GM12864 (cell line): ENCODE results near the gene VTI1A.

Source experiments
- DNase-seq: peaks from one replicate; pipeline ENCODE4 v3.0.0-alpha.2; 2011; ENCODE audit warnings: low read depth
- H3K4me3 ChIP-seq: 2 replicates; pipeline ENCODE4 v1.5.1; 2011; ENCODE audit warnings: mild to moderate bottlenecking, low read depth, low read length, control low read depth
- TF ChIP-seq, protein P1 (sequence below): IDR thresholded peaks from 2 replicates; pipeline ENCODE4 v1.5.1; 2011; ENCODE audit warnings: low read depth, mild to moderate bottlenecking, moderate library complexity, low read length, control low read depth, inconsistent platforms; ENCODE audit errors: missing control alignments

VTI1A gene

DNA sequence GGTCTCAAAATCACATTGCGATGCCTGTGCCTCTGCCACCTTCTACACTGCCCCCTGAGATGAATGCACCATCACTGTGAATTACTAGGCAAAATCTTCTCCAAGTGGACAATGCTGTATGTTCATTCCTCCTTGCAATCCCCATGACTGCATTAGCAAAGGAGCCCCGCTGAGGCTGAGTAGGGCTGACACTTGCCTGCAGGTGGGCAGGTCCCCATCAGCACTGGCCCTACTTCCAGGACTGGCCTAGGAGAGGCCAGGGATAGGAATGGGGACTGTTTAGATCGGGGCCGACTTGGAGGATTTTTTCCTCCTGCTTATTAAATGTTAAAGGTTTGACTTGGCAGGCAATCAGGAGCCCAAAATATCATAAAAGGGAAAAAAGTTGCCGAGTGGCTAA, 376.0 kb downstream of the VTI1A start:
- TF ChIP-seq, protein P1, sequence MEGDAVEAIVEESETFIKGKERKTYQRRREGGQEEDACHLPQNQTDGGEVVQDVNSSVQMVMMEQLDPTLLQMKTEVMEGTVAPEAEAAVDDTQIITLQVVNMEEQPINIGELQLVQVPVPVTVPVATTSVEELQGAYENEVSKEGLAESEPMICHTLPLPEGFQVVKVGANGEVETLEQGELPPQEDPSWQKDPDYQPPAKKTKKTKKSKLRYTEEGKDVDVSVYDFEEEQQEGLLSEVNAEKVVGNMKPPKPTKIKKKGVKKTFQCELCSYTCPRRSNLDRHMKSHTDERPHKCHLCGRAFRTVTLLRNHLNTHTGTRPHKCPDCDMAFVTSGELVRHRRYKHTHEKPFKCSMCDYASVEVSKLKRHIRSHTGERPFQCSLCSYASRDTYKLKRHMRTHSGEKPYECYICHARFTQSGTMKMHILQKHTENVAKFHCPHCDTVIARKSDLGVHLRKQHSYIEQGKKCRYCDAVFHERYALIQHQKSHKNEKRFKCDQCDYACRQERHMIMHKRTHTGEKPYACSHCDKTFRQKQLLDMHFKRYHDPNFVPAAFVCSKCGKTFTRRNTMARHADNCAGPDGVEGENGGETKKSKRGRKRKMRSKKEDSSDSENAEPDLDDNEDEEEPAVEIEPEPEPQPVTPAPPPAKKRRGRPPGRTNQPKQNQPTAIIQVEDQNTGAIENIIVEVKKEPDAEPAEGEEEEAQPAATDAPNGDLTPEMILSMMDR: no peak
- no peak for DNase-seq
- H3K4me3 ChIP-seq: no peak overlapping the region

DNA sequence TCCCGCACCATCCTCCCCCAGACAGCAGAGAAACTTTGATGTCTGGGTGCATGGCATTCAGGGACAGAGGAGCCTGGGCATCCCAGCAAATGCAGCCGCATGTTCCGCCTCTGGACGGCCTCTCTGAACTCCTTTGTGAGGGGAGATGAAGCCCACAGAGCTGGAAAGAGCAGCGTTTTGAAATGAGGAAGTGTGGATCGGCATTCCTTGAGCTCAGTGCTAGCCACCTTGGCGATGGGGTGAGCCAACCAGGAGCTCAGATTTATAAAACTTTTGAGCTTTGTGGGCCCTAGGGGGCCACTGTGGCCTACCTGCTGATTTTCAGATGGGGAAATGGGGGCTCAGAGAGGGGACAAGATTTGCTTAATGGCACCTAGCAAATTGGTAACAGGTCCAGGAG, 376.6 kb downstream of the VTI1A start:
- no peak for DNase-seq
- H3K4me3 ChIP-seq: no peak overlapping the region
- TF ChIP-seq, protein P1: no peak

DNA sequence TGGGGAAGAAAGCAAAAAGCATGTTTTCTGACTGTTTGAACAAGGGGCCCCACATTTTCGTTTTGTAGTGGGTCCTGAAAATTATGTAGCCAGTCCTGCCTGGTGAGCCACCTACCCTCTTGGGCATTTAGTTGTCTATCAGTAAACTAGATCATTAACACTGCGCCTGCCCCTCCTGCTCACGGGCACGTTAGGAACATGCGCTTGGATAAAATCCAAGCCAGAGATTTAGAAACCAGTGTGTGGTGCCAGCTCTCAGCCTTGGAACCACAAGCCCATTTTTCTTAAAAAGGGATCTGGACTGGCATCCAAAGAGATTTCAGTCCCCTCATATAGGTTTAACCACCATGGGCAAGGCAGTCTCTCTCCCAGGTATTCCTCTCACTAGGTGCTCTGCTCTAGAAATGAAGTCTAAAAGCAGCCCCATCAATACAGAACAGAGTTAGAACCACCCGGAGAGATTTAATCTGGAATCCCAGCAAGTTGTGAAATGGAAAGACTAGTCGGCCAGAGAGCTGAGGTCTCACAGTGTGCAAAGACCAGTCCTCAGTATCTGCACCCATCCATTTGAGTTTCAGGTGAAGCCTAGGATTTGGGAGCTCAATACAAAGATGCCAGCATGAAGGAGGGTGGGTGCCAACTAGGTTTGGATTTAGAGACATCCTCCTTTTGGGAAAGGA, 379.1 kb downstream of the VTI1A start:
- TF ChIP-seq, protein P1: no peak
- DNase-seq: no peak
- H3K4me3 ChIP-seq: no peak overlapping the region

DNA sequence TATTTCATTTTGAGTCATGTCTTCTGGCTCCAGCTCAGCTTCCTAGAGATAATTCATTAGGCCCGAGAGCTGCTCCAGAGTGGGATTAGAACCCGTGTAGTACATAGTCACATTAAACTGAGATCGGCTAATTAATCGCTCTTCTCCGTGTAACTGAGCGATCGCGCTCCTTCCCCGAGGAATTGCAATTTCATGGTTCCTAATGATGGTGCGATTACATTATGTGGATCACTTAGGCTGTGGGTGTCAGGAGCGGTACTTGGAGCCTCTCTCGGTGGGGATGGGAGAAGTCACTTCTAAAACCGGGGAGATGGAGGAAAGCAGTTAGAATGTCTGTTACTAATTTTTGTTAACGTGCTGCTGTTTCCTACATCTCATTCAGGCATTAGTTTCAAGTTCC, 380.1 kb downstream of the VTI1A start:
- no peak for DNase-seq
- TF ChIP-seq, protein P1: no peak
- H3K4me3 ChIP-seq: no peak overlapping the region

DNA sequence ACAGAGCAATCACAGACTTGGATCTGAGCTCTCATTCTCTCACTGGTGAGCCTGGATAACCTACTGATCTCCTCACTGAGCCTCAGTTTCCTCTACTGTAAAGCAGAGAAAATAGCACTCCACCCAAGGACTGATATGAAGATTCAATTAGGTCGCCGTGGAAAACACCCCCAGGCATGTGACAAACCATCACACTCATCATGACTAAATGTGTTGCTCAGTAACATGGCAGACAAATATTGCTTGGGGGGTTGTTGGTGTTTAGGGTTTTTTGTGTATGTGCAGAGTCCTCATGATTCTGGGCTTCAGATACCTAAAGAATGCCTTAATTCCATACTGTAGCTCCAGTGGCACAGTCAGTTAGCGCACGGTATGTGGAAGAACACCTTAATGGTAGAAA, 380.9 kb downstream of the VTI1A start:
- H3K4me3 ChIP-seq: no peak overlapping the region
- TF ChIP-seq, protein P1: no peak

DNA sequence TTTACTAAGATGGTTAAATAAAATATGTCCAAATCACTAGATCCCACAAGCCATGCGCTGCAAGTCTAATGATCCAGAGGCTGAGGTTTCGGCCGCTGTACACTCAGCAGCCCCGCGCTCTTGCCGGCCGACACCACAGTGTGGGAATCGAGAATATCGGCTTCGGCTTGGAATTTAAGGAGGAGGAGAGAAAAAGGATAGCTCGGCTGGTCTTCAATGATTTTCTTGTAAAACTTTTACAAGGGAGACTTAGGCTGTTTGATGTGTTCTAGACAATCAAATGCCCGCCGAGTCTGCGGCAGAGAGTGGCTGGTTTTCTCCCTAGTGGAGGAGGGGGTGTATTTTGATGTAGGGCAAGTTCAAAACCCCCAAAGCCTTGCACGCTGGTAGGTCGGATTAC, 384.8 kb downstream of the VTI1A start:
- TF ChIP-seq, protein P1: no peak
- no peak overlapping the region for H3K4me3 ChIP-seq

More for the DNA sequence above, 380.9 kb downstream of the VTI1A start:
- no peak for DNase-seq

DNA sequence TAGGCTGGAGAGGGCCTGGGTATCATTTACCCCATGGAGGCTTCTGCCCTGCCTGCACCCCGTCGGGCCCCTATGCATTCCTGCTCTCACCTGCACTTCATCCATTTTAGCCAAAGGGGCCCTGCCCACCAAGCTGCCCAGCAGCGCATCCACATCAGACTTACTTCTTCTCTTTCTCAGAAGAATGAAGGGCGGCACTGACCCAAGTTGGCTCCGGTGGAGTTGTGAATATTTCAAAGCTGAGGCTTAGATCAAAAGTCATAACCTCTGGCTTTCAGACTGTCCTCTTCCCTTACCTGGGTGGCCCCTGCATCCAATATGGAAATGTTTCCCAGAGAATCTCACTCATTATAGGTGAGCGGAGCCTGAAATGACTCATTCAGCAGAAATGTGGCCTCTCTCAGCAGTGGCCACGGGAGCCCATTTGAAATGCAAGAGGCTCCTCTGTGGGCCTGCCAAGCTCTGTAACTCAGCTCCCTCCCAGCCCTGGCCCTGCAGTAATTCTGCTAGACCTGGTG, 385.4 kb downstream of the VTI1A start:
- no peak for DNase-seq

More for the DNA sequence above, 384.8 kb downstream of the VTI1A start:
- DNase-seq: no peak

More for the DNA sequence above, 385.4 kb downstream of the VTI1A start:
- TF ChIP-seq, protein P1: no peak
- H3K4me3 ChIP-seq: no peak overlapping the region
